Measurements from ENCODE around the gene MYL7. TPM values are rescaled to one million over a fixed set of nuclear protein-coding genes. Genes with fewer than 3 reads are reported as not detected.
"Not testable (repeated sequence)": the region's sequence is repeated elsewhere in the genome, so short reads cannot be mapped to it uniquely, and the experiment has no call there.

MYL7 gene
- polyA plus RNA-seq, 3 donors = 0.35 to 12.5 (median 4.5) TPM

- no peak for DNase-seq (ENCODE audit: low read depth in 3 of 3, low spot score in 2 of 3)
Observed at GRCh38 chr7:44172803-44173424, 31.8 kb upstream of the MYL7 start.

- DNase-seq (ENCODE audit: low read depth in 3 of 3, low spot score in 2 of 3) = no peak
Observed at GRCh38 chr7:44172352-44172751, 31.2 kb upstream of the MYL7 start.

- DNase-seq (ENCODE audit: low read depth in 3 of 3, low spot score in 2 of 3) = not testable (repeated sequence)
Observed at GRCh38 chr7:44171901-44172300, 30.8 kb upstream of the MYL7 start.

DNA sequence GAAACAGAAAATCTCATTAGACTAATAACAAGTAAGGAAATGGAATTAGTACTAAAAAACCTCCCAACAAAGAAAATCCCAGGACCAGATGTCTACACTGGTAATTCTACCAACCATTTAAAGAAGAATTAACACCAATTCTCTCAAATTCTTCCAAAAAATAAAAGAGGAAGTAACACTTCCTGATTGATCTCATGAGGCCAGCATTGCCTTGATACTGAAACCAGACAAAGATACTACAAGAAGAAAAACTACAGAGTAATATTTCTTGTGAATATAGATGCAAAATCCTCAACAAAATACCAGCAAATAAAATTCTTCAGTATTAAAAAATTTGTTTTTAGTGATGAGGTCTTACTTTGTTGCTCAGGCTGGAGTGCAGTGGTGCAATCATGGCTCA lies 26.8 kb upstream of the MYL7 start:
- no peak for DNase-seq (ENCODE audit: low read depth in 3 of 3, low spot score in 2 of 3)

DNA sequence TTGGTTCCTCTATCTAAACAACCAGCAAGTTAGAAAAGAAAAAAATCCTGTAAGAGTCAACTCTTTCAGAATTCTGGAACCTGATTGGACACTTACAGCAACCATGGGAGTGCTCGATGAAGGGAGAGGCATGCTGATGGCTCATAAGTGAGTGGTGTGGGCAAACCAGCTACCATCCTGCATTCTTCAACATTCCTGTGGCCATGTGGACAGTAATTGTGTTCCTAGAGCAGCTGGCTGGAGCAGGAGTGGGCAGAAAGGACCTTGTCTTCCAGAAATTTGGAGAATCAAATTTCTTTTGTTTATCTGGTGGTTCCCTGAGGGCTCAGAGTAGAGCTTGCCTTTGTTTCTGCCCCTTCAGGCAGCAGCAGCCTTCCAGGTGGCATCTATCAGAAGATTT lies 22.5 kb upstream of the MYL7 start:
- no peak for DNase-seq (ENCODE audit: low read depth in 3 of 3, low spot score in 2 of 3)

GRCh38 chr7:44162785-44163395 lies 21.8 kb upstream of the MYL7 start:
- no peak for DNase-seq (ENCODE audit: low read depth in 3 of 3, low spot score in 2 of 3)

DNA sequence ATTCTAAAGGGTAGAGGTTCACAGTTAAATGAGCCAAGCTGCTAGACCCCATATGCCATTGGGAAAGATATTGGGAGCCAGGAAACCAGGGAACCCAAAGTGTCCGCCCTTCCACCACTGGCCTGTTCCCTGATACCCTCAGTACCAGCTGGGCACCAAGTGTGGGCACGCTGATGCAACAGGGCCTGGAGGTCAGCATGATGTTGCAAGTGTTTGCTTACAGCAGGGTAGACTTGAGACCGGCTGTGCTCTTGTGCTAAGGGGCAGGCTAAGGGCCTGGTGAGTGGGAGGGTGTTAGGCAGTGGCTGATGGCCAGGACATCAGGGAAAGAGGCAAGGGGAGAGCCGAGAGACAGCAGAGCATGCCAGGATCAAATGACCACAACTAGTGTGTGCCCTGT lies 21.0 kb upstream of the MYL7 start:
- DNase-seq (ENCODE audit: low read depth in 3 of 3, low spot score in 2 of 3) = no peak

DNA sequence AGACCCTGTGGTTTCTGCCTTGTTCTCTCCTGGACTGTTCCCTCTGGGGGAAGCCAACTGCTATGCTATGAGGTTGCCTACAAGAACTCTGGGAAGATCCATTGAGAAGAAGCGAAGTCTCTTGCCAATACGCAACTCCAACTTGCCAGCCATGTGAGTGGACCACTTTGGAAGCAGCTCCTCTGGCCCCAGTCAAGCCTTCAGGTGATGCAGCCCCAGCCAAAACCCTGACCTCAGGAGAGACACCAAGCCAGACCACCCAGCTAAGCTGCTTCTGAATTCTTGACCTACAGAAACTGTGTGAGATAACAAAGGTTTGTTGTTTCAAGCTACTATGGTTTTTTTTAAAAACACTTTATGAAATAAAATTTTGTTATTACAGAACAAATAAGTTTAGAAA lies 20.2 kb upstream of the MYL7 start:
- no peak for DNase-seq (ENCODE audit: low read depth in 3 of 3, low spot score in 2 of 3)

- DNase-seq (ENCODE audit: low read depth in 3 of 3, low spot score in 2 of 3) = no peak
Observed at GRCh38 chr7:44159824-44160630, 18.9 kb upstream of the MYL7 start.

- DNase-seq (ENCODE audit: low read depth in 3 of 3, low spot score in 2 of 3) = no peak
Observed at GRCh38 chr7:44158873-44159631, 17.9 kb upstream of the MYL7 start.

- no peak for DNase-seq (ENCODE audit: low read depth in 3 of 3, low spot score in 2 of 3)
Observed at GRCh38 chr7:44158096-44158872, 17.2 kb upstream of the MYL7 start.

DNA sequence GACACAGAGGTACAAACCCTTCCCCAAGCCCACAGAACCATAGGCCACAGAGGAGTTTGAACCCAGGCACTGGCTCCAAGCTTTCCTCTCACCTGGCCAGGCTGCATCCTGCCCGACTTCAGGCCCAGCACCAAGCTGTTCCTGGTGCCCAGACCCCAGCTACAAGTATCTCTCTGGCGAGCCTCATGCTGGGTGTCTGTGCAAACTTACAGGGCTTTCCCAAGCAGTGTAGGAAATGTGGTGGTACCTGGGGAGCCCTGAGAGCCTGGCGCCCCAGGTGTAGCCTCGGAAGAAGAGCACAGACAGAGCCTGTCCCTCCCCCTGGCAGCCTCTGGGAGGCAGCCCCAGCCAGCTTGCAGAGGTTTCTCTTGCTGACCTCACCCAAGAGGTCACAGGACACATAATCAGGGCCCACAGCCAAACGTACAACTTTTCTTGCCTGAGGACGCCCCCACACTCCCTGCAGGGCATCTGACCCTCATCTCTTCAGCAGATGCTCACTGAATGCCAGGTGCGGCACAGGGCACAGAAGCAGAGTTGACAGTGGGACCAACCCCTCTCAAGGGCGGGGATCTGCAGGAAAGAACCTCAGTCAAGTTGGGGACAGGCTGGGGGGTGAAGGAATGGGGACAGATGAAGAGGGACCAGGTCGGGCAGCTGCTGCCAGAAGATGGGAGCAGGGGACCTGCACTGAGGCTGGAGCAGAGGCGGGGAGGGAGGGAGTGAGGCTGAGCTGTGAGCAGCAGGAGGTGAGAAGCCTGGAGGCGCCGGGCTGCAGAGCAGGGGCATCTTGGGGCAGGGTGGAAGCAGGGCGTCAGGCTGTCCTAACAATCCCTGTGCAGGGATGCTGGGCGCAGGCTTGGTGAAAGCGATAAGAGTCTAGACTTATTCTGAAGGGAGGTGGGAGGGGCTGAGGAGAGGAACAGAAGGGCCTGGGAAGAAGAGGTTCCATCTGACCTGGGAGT lies 16.3 kb upstream of the MYL7 start:
- no peak for DNase-seq (ENCODE audit: low read depth in 3 of 3, low spot score in 2 of 3)

DNA sequence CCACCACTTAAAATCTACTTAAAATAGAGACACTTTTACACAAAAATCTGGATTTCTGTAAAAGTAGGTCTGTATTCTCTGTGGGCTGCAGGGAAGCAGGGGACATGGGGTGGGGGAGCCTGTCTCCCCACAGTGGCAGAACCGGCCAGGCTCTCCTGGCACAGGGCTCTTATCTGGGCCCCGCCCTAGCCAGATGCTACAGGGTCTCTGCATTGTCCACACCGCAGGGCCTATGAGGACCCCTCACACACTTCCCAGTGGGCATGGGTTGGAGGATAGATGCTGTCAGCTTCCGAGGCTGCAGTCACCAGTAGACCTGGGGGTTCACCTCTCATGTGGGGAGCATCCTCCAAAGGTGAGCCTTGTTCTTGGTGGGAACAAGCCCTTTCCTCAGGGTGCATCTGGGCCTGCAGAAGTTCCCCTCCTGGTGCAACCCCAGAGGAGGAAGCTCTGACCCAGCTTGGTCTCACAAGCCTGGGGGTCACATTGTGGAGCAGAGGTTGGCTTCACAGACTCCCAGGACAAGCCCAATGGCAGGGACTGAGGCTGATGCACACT lies 15.4 kb upstream of the MYL7 start:
- no peak for DNase-seq (ENCODE audit: low read depth in 3 of 3, low spot score in 2 of 3)

DNA sequence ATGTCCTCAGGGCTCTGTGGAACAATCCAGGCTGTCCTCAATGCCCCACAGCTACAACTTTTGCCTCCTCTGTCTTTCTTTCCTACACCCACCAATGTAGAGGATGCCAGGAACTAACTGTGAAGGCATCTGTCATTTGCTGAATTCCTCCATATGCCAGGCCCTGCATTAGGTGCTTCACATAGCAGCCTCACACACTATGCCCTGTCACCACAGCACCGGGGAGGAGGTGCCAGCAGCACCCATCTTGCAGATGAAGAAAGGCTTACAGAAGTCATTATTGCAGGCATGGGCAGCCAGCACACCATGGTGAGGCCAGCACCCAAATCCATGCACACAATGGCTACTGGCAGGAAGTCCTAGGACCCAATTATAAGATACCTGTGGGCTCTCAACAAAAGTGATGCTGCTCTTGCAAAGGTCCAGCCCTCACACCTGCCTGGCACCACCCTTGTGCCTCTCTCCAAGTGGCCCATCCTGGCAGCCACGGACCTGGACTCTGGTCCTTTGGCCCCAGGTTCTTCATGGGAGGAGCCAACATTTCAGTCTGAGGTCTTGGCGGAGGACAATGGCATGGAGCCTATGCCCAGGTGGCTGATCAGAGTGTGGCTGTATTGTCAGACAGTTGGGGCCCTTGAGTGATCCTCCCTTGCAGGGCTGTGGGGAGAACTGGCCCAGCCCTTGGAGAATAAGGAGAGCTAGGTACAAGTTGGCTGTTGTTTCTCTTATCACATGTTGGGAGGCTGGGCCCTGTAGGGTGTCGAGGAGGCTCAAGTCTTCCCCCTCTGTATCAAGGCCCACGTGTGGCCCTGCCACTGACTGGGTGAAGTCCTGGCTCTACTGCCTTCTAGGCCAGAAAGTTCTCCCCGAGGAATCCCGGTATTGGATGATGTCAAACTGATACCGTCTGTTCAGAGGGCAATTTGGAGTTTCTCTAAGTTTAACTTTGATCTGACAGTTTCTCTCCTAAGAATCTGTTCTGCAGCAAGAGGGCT lies 14.4 kb upstream of the MYL7 start:
- DNase-seq (ENCODE audit: low read depth in 3 of 3, low spot score in 2 of 3) = no peak

DNA sequence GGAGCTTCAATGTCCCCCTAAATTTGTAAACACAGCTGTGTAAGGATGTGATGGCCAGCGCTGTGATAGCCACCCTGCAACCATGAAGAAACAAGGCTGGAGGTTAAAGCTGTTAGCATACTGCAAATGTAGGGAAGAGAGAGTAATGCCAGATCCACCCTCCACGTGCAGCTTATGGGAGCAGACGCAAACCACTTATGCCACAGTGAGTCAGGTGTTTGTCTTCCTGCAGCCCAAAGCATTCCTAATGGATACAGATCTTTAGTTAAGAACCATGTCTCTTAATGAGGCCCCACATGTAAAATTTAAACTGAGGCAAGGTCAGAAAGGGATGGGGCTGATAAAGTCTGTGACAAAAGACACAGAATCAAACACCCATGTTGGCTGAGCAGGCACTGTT lies 13.6 kb upstream of the MYL7 start:
- DNase-seq (ENCODE audit: low read depth in 3 of 3, low spot score in 2 of 3) = no peak

- DNase-seq (ENCODE audit: low read depth in 3 of 3, low spot score in 2 of 3) = no peak
Observed at GRCh38 chr7:44153948-44154335, 12.8 kb upstream of the MYL7 start.

DNA sequence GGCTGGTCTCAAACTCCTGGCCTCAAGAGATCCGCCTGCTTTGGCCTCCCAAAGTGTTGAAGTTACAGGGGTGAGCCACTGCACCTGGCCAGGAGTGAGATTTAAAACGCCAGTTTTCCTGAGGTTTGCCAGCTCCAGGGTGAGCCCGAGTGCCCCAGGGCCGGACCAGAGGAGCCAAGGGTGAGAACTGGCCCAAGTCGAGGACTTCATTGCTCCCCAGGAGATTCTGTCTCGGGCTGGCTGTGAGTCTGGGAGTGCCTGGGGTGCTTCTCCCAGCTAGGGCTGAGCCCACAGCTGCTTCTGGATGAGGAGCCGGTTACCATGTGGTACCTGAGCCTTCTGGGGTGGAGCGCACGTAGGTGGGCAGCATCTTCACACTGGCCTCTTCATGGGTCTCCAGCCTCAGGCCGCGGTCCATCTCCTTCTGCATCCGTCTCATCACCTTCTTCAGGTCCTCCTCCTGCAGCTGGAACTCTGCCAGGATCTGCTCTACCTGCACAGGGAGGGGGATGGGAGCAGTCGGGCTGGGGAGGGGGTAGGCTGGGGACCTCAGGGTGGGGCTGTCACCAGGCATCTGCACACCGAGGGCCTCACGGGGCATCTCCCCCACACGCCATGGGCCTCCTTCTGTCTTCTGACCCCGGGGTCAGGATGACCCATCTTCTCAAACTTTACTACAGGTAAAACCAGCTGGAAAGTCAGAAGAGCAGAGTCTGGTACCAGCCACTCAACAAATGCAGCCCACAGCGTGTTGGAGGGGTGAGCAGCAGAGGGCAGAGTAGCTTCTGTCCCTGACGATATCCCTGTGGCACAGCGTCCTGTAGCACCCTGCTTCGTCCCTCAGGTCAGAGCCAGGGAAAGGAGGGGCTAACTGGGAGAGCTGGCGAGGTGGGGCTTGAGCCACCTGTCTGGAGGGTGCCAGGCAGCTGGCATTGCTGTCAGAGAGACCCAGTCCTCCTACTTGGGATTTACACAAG lies 12.1 kb upstream of the MYL7 start:
- DNase-seq (ENCODE audit: low read depth in 3 of 3, low spot score in 2 of 3) = no peak
